Fibroblast of mammary gland (primary cell): ENCODE measurements around the gene ABHD2.

Experiments
- DNase-seq: peaks from one replicate; pipeline ENCODE4 v3.0.0-alpha.2; 2010; ENCODE audit warnings: low read depth
- H3K4me3 ChIP-seq: 2 replicates; pipeline ENCODE4 v1.5.1; 2011; ENCODE audit warnings: low read depth, mild to moderate bottlenecking, low read length, moderate library complexity; ENCODE audit not compliant: control insufficient read depth
- CTCF ChIP-seq: conservative IDR thresholded peaks from 2 replicates; pipeline ENCODE4 v1.5.1; 2011; ENCODE audit warnings: low read depth, low read length, inconsistent platforms; ENCODE audit not compliant: control insufficient read depth, insufficient read depth

The ABHD2 gene

GRCh38 chr15:89051875-89052274, 36.4 kb upstream of the ABHD2 start:
- peak; percentile 99 for DNase-seq
- H3K4me3 ChIP-seq: no peak overlapping the region
- TF ChIP-seq CTCF: no peak

GRCh38 chr15:89052474-89052873, 35.8 kb upstream of the ABHD2 start:
- peak; percentile 99 for DNase-seq
- H3K4me3 ChIP-seq: no peak overlapping the region
- TF ChIP-seq CTCF: no peak

- H3K4me3 ChIP-seq: no peak overlapping the region
- TF ChIP-seq CTCF: no peak
Observed at GRCh38 chr15:89054873-89055272, 33.4 kb upstream of the ABHD2 start.

GRCh38 chr15:89057506-89058133, 30.6 kb upstream of the ABHD2 start:
- TF ChIP-seq CTCF: peak; percentile 93
- peak; percentile 69 for DNase-seq
- no peak overlapping the region for H3K4me3 ChIP-seq

More at GRCh38 chr15:89054873-89055272, 33.4 kb upstream of the ABHD2 start:
- no peak for DNase-seq

GRCh38 chr15:89058376-89058775, 29.9 kb upstream of the ABHD2 start:
- no peak for DNase-seq
- no peak for TF ChIP-seq CTCF
- no peak overlapping the region for H3K4me3 ChIP-seq

- no peak for TF ChIP-seq CTCF
- DNase-seq: no peak
- no peak overlapping the region for H3K4me3 ChIP-seq
Observed at GRCh38 chr15:89058876-89059405, 29.3 kb upstream of the ABHD2 start.
